ENCODE measurements around the gene APPL2. TPM values are rescaled to one million over a fixed set of nuclear protein-coding genes. Genes with fewer than 3 reads are reported as not detected.

The APPL2 gene
- total RNA-seq, 1 donor from 2014 or later, result 17.7 TPM

DNA sequence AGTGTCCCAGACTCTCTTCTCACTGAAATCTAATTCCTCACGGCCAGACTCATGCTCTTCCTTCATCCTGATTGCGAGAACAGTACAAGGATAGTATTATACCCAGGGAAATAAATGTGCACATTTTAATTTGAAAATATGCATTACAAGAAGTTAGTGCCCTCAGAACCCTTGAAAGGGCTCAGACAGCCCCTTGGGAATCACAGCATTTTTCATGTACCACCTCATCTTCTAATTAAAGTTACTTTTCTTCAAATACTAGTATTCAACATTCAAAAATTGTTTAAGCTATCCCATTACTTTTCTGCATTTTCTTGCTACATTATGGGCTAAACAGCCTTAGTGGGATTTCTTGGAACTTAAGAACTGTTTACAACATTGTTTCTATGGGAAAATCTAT is 1.7 kb upstream of the APPL2 start:
- Mint-ChIP-seq H3K27me3 (ENCODE audit: low read depth, unreplicated experiment) (no peaks in the 10 kb centered on the region), H3K27ac (ENCODE audit: unreplicated experiment) (no peak overlapping the region), H3K9me3 (ENCODE audit: unreplicated experiment) (no peaks in the 10 kb centered on the region), H3K4me3 (ENCODE audit: unreplicated experiment) (no peak overlapping the region), H3K4me1 (ENCODE audit: low read depth, unreplicated experiment) (peaks cover 24% of the 10 kb centered on the region), H3K36me3 (ENCODE audit: low read depth, unreplicated experiment) (no peaks in the 10 kb centered on the region)
- Histone ChIP-seq H3K9me3 (ENCODE audit: insufficient read depth, low read depth, low read length) (no peaks in the 10 kb centered on the region), H3K9ac (ENCODE audit: low read length) (no peak overlapping the region), H3K27ac (ENCODE audit: low read depth, low read length) (no peak overlapping the region), H2AFZ (ENCODE audit: low read depth, low read length) (no peak overlapping the region), H4K20me1 (ENCODE audit: insufficient read depth, low read length) (no peaks in the 10 kb centered on the region), H3K27me3 (ENCODE audit: insufficient read depth, low read length) (no peaks in the 10 kb centered on the region), H3K4me1 (ENCODE audit: insufficient read depth, low read length) (peaks cover 22% of the 10 kb centered on the region), H3K4me2 (ENCODE audit: low read length) (no peak overlapping the region), H3K36me3 (ENCODE audit: insufficient read depth, low read length) (no peaks in the 10 kb centered on the region), H3K79me2 (ENCODE audit: insufficient read depth, low read length) (peaks cover 30% of the 10 kb centered on the region), H3K4me3 (ENCODE audit: insufficient read depth, low read depth, low read length) (no peak overlapping the region)
- no peak for FAIRE-seq
- no peak for DNase-seq (ENCODE audit: low read depth)
- TF ChIP-seq EZH2 (IDR thresholded peaks at IDR 0.05; ENCODE audit: insufficient read depth, low read length), result no peak
- TF ChIP-seq CTCF (IDR thresholded peaks at IDR 0.05; ENCODE audit: insufficient read depth, low read depth, low read length), result no peak

GRCh38 chr12:105235281-105235731 is 668 bp downstream of the APPL2 start:
- Histone ChIP-seq H3K27me3 (ENCODE audit: insufficient read depth, low read length) (no peaks in the 10 kb centered on the region), H3K27ac (ENCODE audit: low read depth, low read length) (peak overlapping the region; percentile 84), H3K9ac (ENCODE audit: low read length) (peak overlapping the region; percentile 84), H4K20me1 (ENCODE audit: insufficient read depth, low read length) (no peaks in the 10 kb centered on the region), H3K9me3 (ENCODE audit: insufficient read depth, low read depth, low read length) (no peaks in the 10 kb centered on the region), H3K4me1 (ENCODE audit: insufficient read depth, low read length) (peaks cover 31% of the 10 kb centered on the region), H2AFZ (ENCODE audit: low read depth, low read length) (peak overlapping the region; percentile 20), H3K36me3 (ENCODE audit: insufficient read depth, low read length) (no peaks in the 10 kb centered on the region), H3K79me2 (ENCODE audit: insufficient read depth, low read length) (peaks cover 54% of the 10 kb centered on the region), H3K4me3 (ENCODE audit: insufficient read depth, low read depth, low read length) (peak overlapping the region; percentile 79), H3K4me2 (ENCODE audit: low read length) (peak overlapping the region; percentile 90)
- H3K4me3 Mint-ChIP-seq (ENCODE audit: unreplicated experiment), result peak overlapping the region; percentile 93
- FAIRE-seq, result no peak
- H3K9me3 Mint-ChIP-seq (ENCODE audit: unreplicated experiment), result no peaks in the 10 kb centered on the region
- no peaks in the 10 kb centered on the region for H3K27me3 Mint-ChIP-seq (ENCODE audit: low read depth, unreplicated experiment)
- peak overlapping the region; percentile 86 for H3K27ac Mint-ChIP-seq (ENCODE audit: unreplicated experiment)
- no peaks in the 10 kb centered on the region for H3K36me3 Mint-ChIP-seq (ENCODE audit: low read depth, unreplicated experiment)
- TF ChIP-seq CTCF (IDR thresholded peaks at IDR 0.05; ENCODE audit: insufficient read depth, low read depth, low read length), result no peak
- TF ChIP-seq EZH2 (IDR thresholded peaks at IDR 0.05; ENCODE audit: insufficient read depth, low read length), result no peak
- H3K4me1 Mint-ChIP-seq (ENCODE audit: low read depth, unreplicated experiment), result peaks cover 40% of the 10 kb centered on the region
- DNase-seq (ENCODE audit: low read depth), result no peak

DNA sequence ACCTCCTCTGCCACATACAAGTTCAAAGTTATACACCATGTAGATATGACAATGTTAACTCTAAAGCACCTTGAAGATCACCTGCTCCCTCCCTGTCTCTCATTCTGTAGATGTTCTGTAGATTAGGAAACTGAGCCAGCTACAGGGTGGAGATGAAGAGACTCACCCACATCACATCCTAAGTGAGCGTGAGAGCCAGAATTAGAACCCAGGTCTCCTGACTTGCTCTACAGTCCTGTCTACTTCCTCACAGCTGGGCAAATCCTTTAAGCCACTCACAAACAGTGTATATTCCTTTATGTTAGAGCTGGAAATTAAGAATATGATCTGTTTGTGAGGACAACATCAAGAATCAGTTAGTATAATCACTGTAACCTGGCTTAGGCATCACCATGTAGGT is 1.8 kb downstream of the APPL2 start:
- Histone ChIP-seq H3K4me2 (ENCODE audit: low read length) (peak overlapping the region; percentile 90), H3K4me3 (ENCODE audit: insufficient read depth, low read depth, low read length) (peak overlapping the region; percentile 79), H3K9me3 (ENCODE audit: insufficient read depth, low read depth, low read length) (no peaks in the 10 kb centered on the region), H4K20me1 (ENCODE audit: insufficient read depth, low read length) (no peaks in the 10 kb centered on the region), H3K9ac (ENCODE audit: low read length) (peak overlapping the region; percentile 84), H3K36me3 (ENCODE audit: insufficient read depth, low read length) (no peaks in the 10 kb centered on the region), H3K79me2 (ENCODE audit: insufficient read depth, low read length) (peaks cover 63% of the 10 kb centered on the region), H2AFZ (ENCODE audit: low read depth, low read length) (no peak overlapping the region), H3K4me1 (ENCODE audit: insufficient read depth, low read length) (peaks cover 35% of the 10 kb centered on the region), H3K27ac (ENCODE audit: low read depth, low read length) (no peak overlapping the region), H3K27me3 (ENCODE audit: insufficient read depth, low read length) (no peaks in the 10 kb centered on the region)
- H3K27ac Mint-ChIP-seq (ENCODE audit: unreplicated experiment), result peak overlapping the region; percentile 72
- no peaks in the 10 kb centered on the region for H3K27me3 Mint-ChIP-seq (ENCODE audit: low read depth, unreplicated experiment)
- TF ChIP-seq CTCF (IDR thresholded peaks at IDR 0.05; ENCODE audit: insufficient read depth, low read depth, low read length) (no peak), EZH2 (IDR thresholded peaks at IDR 0.05; ENCODE audit: insufficient read depth, low read length) (no peak)
- peak overlapping the region; percentile 93 for H3K4me3 Mint-ChIP-seq (ENCODE audit: unreplicated experiment)
- FAIRE-seq (no peak), DNase-seq (ENCODE audit: low read depth) (no peak)
- no peaks in the 10 kb centered on the region for H3K36me3 Mint-ChIP-seq (ENCODE audit: low read depth, unreplicated experiment)
- no peaks in the 10 kb centered on the region for H3K9me3 Mint-ChIP-seq (ENCODE audit: unreplicated experiment)
- H3K4me1 Mint-ChIP-seq (ENCODE audit: low read depth, unreplicated experiment), result peaks cover 45% of the 10 kb centered on the region
